ENCODE results near the gene OFD1.

DNA sequence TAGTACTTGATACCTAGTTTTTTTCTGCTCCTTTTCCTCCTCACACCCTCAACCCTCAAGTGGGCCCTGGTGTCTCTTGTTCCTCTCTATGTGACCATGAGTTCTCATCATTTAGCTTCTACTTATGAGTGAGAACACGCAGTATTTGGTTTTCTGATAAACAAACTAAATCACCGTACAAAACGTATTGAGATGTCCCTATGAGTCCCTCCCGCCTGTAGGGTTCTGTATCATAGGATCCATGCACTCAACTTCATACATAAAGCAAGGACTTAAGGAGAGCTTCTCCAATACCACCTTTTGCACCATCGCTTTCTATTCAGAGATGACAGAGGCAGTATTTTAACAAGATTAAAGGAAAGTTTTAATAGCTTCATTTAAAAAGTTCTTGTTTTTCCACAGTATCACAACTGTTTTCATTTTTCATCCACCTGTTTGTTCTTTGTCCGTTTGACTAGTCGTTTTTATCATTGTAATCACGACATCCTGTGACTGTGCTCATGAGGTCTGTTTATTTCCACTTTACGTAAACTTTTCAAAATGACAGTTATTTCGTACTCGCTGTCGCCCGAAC, 46.1 kb upstream of the OFD1 start:
- TF ChIP-seq, protein P1, sequence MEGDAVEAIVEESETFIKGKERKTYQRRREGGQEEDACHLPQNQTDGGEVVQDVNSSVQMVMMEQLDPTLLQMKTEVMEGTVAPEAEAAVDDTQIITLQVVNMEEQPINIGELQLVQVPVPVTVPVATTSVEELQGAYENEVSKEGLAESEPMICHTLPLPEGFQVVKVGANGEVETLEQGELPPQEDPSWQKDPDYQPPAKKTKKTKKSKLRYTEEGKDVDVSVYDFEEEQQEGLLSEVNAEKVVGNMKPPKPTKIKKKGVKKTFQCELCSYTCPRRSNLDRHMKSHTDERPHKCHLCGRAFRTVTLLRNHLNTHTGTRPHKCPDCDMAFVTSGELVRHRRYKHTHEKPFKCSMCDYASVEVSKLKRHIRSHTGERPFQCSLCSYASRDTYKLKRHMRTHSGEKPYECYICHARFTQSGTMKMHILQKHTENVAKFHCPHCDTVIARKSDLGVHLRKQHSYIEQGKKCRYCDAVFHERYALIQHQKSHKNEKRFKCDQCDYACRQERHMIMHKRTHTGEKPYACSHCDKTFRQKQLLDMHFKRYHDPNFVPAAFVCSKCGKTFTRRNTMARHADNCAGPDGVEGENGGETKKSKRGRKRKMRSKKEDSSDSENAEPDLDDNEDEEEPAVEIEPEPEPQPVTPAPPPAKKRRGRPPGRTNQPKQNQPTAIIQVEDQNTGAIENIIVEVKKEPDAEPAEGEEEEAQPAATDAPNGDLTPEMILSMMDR (IDR thresholded peaks at IDR 0.05; ENCODE audit: low read depth, low read length, poor library complexity, severe bottlenecking) = no peak
- no peak for TF ChIP-seq EZH2phosphoT487 (IDR thresholded peaks at IDR 0.05; ENCODE audit: borderline replicate concordance, low read length)
